GM12872 (cell line): ENCODE results near the gene STAU1.

ENCODE experiments used
- CTCF ChIP-seq: IDR thresholded peaks from 3 replicates; pipeline ENCODE4 v1.5.1; 2011; ENCODE audit warnings: low read depth, mild to moderate bottlenecking, low read length, moderate library complexity; ENCODE audit not compliant: insufficient read depth

Gene STAU1

GRCh38 chr20:49166534-49167449, 21.3 kb downstream of the STAU1 start:
- TF ChIP-seq CTCF: no peak

GRCh38 chr20:49165611-49166010, 22.5 kb downstream of the STAU1 start:
- no peak for TF ChIP-seq CTCF

- no peak for TF ChIP-seq CTCF
Observed at GRCh38 chr20:49163696-49164095, 24.4 kb downstream of the STAU1 start.

GRCh38 chr20:49161428-49162152, 26.5 kb downstream of the STAU1 start:
- no peak for TF ChIP-seq CTCF

GRCh38 chr20:49160057-49160929, 27.8 kb downstream of the STAU1 start:
- no peak for TF ChIP-seq CTCF

- TF ChIP-seq CTCF: no peak
Observed at GRCh38 chr20:49157146-49157545, 31.0 kb downstream of the STAU1 start.

- TF ChIP-seq CTCF: no peak
Observed at GRCh38 chr20:49156481-49156880, 31.7 kb downstream of the STAU1 start.
